Measurements from ENCODE around the gene CYBRD1. TPM values are rescaled to one million over a fixed set of nuclear protein-coding genes. Genes with fewer than 3 reads are reported as not detected.
"Not testable (repeated sequence)": the region's sequence is repeated elsewhere in the genome, so short reads cannot be mapped to it uniquely, and the experiment has no call there.

CYBRD1 gene
- total RNA-seq, 1 experiment from 2014 or later, result 10.2 TPM

DNA sequence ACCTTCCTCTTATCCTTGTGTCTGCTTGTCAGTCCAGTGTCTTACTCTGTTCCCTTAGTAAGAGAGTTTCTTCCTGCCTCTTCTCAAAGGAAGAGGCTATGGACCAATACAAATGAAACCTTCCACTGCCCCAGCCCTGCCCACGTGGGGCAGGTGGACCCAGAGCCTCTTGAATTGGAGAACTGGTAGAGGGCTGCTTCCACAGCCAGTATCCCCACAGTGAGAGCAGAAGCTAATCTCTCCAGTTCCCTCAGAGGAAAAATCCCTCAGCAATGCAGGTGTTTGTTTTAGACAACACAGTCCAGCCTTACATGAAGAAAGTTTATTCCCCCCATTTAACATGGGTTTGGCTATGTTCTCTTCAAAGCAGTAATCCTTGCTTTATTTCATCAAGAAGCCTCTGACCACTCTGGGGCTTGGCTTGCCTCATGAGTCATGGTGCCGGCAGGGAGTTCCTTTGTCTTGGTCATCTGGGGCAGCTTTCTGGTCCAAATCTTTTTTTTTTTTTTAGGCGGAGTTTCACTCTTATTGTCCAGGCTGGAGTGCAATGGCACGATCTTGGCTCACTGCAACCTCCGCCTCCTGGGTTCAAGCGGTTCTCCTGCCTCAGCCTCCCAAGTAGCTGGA lies 6.5 kb upstream of the CYBRD1 start:
- peak; percentile 58 for DNase-seq (ENCODE audit: low read depth)

DNA sequence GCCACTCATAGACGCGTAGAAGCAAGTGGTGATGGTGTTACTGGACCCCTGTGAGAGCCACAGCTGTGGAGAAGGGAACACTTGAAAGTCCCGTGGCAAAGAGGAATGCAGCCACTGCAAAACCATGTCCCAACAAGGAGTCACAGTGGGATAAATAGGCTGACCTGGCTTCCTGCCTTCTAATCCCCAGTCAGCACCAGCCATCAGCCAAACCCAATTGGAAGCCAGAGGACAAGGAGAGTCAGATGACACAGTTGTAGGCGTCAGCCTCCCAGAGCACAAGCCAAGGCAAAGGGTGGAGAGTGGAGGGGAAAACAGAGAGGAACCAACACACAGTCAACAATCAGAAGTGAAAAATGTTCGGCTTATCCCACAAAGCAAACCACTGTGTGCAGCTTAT lies 5.5 kb upstream of the CYBRD1 start:
- DNase-seq (ENCODE audit: low read depth), result no peak

DNA sequence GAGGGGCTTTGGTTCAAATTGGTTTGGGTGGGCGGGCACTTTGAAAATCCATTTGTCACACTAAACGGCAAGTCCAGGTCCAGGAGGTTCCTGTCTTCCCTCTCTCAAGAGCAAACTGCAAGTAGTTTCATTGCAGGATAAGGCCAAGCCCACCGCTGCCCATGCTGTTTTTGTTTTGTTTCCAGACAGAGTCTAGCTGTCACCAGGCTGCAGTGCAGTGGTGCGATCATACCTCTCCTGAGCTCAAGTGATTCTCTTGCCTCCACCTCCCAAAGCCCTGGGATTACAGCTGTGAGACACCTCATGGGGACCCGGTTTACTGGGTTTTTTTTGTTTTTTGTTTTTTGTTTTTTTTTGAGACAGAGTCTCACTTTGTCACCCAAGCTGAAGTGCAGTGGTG lies 1.8 kb upstream of the CYBRD1 start:
- DNase-seq (ENCODE audit: low read depth), result no peak

DNA sequence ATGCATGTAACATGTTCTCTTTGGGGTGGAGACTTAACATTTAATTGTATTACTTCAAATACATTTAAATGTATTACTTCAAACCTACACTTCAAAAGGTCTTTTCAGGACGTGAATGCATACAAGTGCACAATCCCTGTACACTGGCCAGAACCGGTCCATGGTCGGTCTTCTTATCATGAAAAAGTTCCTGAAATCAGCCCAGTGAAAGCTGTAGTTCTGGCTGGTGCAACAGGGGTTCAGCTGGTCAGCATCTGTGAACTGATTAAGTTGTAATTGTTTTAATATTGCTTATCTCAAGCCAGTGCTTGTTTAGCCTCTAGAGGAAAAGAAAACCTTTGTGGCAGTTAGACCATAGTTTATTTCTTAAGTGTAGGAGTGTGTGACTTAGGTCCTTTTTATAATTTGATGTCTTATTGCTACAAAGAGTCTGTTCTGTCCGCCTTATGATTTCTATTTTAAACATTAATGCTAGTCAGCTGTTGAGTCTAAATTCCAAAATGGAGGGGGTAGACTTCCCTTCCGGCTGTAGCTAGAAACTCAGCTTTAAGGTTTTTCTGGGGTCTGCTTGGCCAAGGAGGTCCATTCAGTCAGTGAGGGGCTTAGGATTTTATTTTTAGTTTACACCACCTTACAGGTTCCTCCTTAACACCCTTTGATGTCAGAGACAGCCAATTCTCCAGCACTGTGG lies 768 bp upstream of the CYBRD1 start:
- no peak for DNase-seq (ENCODE audit: low read depth)

- peak; percentile 39 for DNase-seq (ENCODE audit: low read depth)
Observed at GRCh38 chr2:171522788-171523087, 464 bp downstream of the CYBRD1 start.

DNA sequence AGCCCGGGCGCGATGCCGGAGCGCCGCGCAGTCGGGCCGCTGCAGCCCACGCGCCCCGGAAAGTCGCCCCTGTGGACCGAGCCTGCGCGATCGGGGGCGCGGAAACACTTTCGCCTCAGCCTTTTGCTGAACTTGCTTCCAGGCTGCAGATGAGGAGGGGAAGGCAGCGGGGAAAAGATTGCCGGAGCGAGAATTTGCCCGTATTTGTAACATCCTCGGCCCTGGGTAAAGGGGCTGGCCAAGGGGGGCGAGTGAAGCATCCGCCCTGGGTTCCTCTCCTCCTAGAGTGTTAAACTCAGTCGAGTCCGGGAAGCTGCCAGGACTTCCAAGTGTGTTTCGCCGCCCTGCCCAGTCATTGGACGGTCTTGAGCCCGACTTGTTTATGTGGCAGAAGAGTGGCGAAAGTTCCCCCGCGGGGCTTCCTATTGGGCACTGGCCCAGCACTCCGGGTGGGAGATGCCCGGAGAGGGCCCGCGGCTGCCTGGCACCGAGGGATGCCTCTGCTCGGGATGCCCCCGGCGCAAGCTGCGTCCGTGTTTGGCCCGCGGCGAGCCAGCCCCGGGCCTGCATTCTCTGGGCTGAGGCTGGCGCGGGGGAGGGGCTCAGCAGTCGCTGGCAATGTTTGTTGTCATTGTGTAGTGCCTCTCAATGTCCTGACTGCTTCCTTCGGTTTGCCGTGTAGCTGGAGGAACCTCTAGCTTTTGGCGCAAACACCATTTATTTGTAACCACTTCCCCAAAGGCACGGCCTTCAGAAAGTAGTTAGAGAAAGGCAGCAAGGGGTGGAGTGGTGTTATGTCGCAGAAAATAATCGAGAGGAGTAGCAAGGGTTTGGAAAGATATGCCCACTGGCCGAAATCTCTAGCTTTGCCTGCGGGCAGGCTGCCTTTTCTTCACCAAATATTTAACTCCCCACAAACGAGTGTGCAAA lies 1.1 kb downstream of the CYBRD1 start:
- DNase-seq (ENCODE audit: low read depth), result peak; percentile 69

DNA sequence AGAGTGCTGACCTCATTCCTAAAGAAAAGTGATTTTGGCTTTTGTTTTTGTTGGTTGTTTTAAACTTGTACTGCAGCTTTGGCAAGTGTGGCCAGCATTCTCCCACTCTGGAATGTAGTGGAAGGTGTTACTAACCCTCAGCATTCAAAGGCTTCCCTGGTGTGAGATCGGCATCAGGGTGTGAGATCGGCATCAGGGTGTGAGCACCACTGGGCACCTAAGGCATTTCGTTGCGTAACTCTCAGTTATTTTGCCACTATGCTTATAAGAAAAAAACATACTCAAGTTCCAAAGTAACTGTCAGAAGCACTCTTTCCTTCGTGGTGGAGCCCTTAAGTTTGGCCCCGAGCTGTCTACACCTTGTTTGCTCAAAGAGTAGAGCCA lies 1.7 kb downstream of the CYBRD1 start:
- no peak for DNase-seq (ENCODE audit: low read depth)

GRCh38 chr2:171529914-171530313 lies 7.6 kb downstream of the CYBRD1 start:
- peak; percentile 27 for DNase-seq (ENCODE audit: low read depth)

GRCh38 chr2:171530378-171530777 lies 8.1 kb downstream of the CYBRD1 start:
- DNase-seq (ENCODE audit: low read depth), result no peak

GRCh38 chr2:171530859-171531258 lies 8.6 kb downstream of the CYBRD1 start:
- DNase-seq (ENCODE audit: low read depth), result not testable (repeated sequence)

GRCh38 chr2:171531291-171531690 lies 9.0 kb downstream of the CYBRD1 start:
- DNase-seq (ENCODE audit: low read depth), result peak; percentile 76

DNA sequence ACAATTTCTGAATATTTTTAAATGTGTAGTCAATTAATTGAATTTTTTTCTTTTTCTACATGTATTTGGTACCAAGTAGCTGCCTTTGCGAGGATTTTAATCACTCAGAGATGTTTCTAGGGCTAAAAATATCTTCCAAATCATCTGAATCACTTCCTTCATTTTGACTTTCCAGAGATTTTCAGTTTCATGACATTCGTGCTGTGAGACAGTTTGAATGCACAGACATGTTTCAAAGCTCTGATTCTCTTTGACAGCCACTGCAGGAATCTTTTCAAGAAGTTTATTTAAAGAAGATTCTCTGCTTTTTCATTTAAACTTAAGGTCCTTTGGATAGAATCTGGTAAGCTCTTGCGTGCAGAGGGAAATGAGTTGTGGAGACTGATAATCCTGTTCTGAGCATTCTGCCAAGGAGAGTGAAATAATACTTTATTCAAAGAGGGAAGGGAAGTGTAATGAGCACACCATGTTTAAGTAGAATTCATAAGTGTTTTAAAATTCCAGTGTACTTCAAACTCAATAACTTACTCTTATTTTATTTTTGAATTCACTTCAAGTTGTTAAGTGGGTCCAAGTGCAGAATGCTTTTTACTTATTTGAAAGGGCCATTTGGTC lies 9.7 kb downstream of the CYBRD1 start:
- DNase-seq (ENCODE audit: low read depth), result no peak

- no peak for DNase-seq (ENCODE audit: low read depth)
Observed at GRCh38 chr2:171533331-171533730, 11.1 kb downstream of the CYBRD1 start.

- DNase-seq (ENCODE audit: low read depth), result not testable (repeated sequence)
Observed at GRCh38 chr2:171535528-171535927, 13.3 kb downstream of the CYBRD1 start.

GRCh38 chr2:171540437-171540836 lies 18.2 kb downstream of the CYBRD1 start:
- no peak for DNase-seq (ENCODE audit: low read depth)

GRCh38 chr2:171541202-171541887 lies 19.1 kb downstream of the CYBRD1 start:
- no peak for DNase-seq (ENCODE audit: low read depth)

GRCh38 chr2:171545086-171545485 lies 22.8 kb downstream of the CYBRD1 start:
- no peak for DNase-seq (ENCODE audit: low read depth)

DNA sequence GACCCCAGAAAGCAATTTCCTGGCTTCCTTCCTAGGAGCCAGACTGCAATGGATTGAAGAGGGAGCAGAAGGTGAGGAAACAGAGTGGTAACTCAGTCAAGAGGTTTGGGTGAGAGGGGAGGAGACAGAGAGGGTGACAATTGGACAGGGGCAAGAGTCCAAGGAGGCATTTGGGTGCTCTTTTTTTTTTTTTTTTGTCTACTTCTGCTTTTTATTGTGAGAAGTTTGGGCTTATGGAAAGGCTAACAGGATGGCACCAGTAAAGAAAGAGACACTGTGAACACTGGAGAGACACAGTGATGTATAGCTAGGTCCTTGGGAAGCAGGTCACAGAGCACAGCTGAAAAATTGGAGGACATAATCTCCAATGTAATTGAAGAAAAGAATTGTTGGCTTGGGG lies 25.0 kb downstream of the CYBRD1 start:
- no peak for DNase-seq (ENCODE audit: low read depth)

DNA sequence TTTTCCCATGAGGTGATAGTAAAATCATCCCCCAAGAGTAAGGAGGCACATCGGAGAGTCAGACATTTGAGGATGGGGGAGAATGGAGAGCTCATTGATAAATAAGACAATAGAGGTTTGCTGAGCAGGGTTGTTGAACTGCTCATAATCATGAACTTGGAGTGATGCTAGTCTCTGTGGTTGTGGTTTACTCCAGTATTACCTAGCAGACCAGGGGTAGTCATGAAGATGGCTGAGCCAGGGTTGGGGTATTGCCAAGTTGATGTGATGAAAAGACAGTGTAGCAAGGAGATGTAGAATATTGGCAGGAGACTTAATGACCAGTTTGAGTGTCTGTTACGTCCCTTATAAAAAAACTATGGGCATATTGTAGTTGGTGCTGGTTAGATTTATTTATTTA lies 25.4 kb downstream of the CYBRD1 start:
- DNase-seq (ENCODE audit: low read depth), result no peak

DNA sequence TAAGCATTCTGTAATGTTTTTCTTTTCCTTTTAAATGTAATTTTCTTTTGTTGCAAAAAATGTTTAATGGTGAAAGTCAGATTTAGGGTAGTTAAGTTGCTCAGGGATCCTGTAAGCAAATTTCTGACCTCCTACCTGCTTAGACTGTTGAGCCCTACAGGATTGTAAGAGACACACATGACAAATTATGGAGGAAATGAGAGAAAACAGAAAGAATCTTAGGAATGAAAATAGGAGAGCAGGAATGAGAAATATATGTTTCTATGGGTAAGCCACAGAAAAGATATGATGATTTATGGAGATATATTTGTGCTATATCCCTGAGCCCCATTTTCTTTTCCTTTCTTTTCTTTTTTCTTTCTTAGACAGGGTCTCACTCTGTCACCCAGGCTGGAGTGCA lies 28.3 kb downstream of the CYBRD1 start:
- no peak for DNase-seq (ENCODE audit: low read depth)

GRCh38 chr2:171551836-171552235 lies 29.6 kb downstream of the CYBRD1 start:
- no peak for DNase-seq (ENCODE audit: low read depth)

GRCh38 chr2:171553236-171553635 lies 31.0 kb downstream of the CYBRD1 start:
- no peak for DNase-seq (ENCODE audit: low read depth)

Measured in Daoy (cell line).